HFFc6 (cell line): ENCODE results near the gene RFC2. TPM values are rescaled to one million over a fixed set of nuclear protein-coding genes. Genes with fewer than 3 reads are reported as not detected.
"Not testable (repeated sequence)": the region's sequence is repeated elsewhere in the genome, so short reads cannot be mapped to it uniquely, and the experiment has no call there.

Experiments
- DNase-seq: peaks from one replicate; pipeline ENCODE4 v3.0.0-alpha.2; 2018
- H3K27ac Mint-ChIP-seq: 2 replicates; pipeline ENCODE4 v1.8.0; 2020; ENCODE audit warnings: mild to moderate bottlenecking, mixed read lengths
- H3K27me3 Mint-ChIP-seq: 2 replicates; pipeline ENCODE4 v1.8.0; 2021; ENCODE audit warnings: mild to moderate bottlenecking, moderate library complexity, mixed read lengths; ENCODE audit not compliant: insufficient read depth
- H3K36me3 Mint-ChIP-seq: 2 replicates; pipeline ENCODE4 v1.8.0; 2021; ENCODE audit warnings: low read depth, mixed read lengths
- H3K4me1 Mint-ChIP-seq: 2 replicates; pipeline ENCODE4 v1.8.0; 2020; ENCODE audit warnings: low read depth, mixed read lengths
- H3K4me3 Mint-ChIP-seq: 2 replicates; pipeline ENCODE4 v1.8.0; 2020; ENCODE audit warnings: mild to moderate bottlenecking, moderate library complexity, mixed read lengths
- H3K9me3 Mint-ChIP-seq: 2 replicates; pipeline ENCODE4 v1.8.0; 2020; ENCODE audit warnings: mild to moderate bottlenecking, mixed read lengths
- CTCF ChIP-seq: fragments of 200-600 bp; sonication (generic); IDR thresholded peaks from 2 replicates; pipeline ENCODE4 v1.5.0; 2021; ENCODE audit warnings: antibody characterized with exemption, mild to moderate bottlenecking
- total RNA-seq, 6 experiments: library from RNA; stranded (reverse); fragmentation: NEBNext Ultra II Directional; extraction: Animal tissue kit (Norgen Biotek cat#: 25700); gene quantifications; 2 replicates in 1 of 6; 3 replicates in 5 of 6; pipeline ENCODE4 v1.2.3, GENCODE V29; 2021

Gene RFC2
- total RNA-seq, 6 experiments from 2014 or later: 16.8 to 37.7 (median 34.0) TPM

GRCh38 chr7:74226633-74227032 lies 27.6 kb downstream of the RFC2 start:
- no peaks in the 10 kb centered on the region for H3K27me3 Mint-ChIP-seq
- H3K36me3 Mint-ChIP-seq: peaks cover 18% of the 10 kb centered on the region
- no peak for DNase-seq
- no peak overlapping the region for H3K27ac Mint-ChIP-seq
- H3K4me1 Mint-ChIP-seq: no peaks in the 10 kb centered on the region
- no peaks in the 10 kb centered on the region for H3K9me3 Mint-ChIP-seq
- no peak for TF ChIP-seq CTCF
- no peak overlapping the region for H3K4me3 Mint-ChIP-seq

GRCh38 chr7:74225400-74225799 lies 28.8 kb downstream of the RFC2 start:
- no peak overlapping the region for H3K4me3 Mint-ChIP-seq
- no peak for DNase-seq
- H3K27ac Mint-ChIP-seq: no peak overlapping the region
- no peak for TF ChIP-seq CTCF
- no peaks in the 10 kb centered on the region for H3K4me1 Mint-ChIP-seq
- peaks cover 11% of the 10 kb centered on the region; the same call in 1 of the 2 replicates for H3K36me3 Mint-ChIP-seq
- no peaks in the 10 kb centered on the region for H3K9me3 Mint-ChIP-seq
- H3K27me3 Mint-ChIP-seq: no peaks in the 10 kb centered on the region

GRCh38 chr7:74224907-74225306 lies 29.3 kb downstream of the RFC2 start:
- not testable (repeated sequence) for H3K4me3 Mint-ChIP-seq, H3K9me3 Mint-ChIP-seq, H3K27me3 Mint-ChIP-seq, H3K4me1 Mint-ChIP-seq, H3K27ac Mint-ChIP-seq, DNase-seq
- peaks cover 11% of the 10 kb centered on the region; the same call in 1 of the 2 replicates for H3K36me3 Mint-ChIP-seq

- Mint-ChIP-seq H3K36me3 (peaks cover 9% of the 10 kb centered on the region; the same call in 1 of the 2 replicates), H3K9me3 (no peaks in the 10 kb centered on the region), H3K4me3 (no peak overlapping the region), H3K27me3 (no peaks in the 10 kb centered on the region), H3K4me1 (no peaks in the 10 kb centered on the region), H3K27ac (no peak overlapping the region)
- no peak for TF ChIP-seq CTCF
- DNase-seq: no peak
Measured at GRCh38 chr7:74224511-74224832, 29.7 kb downstream of the RFC2 start.

- Mint-ChIP-seq H3K4me1 (no peaks in the 10 kb centered on the region), H3K4me3 (no peak overlapping the region), H3K27ac (no peak overlapping the region), H3K27me3 (no peaks in the 10 kb centered on the region), H3K9me3 (no peaks in the 10 kb centered on the region), H3K36me3 (0 out of 2 replicates have a peak, but pooled peaks cover 5% of the 10 kb centered on the region)
- no peak for TF ChIP-seq CTCF
- DNase-seq: no peak
Measured at GRCh38 chr7:74223711-74224510, 30.3 kb downstream of the RFC2 start.

- Mint-ChIP-seq H3K4me3 (no peak overlapping the region), H3K9me3 (no peaks in the 10 kb centered on the region), H3K27me3 (no peaks in the 10 kb centered on the region), H3K36me3 (0 out of 2 replicates have a peak, but pooled peaks cover 5% of the 10 kb centered on the region), H3K4me1 (no peaks in the 10 kb centered on the region), H3K27ac (no peak overlapping the region)
- no peak for TF ChIP-seq CTCF
- no peak for DNase-seq
Measured at GRCh38 chr7:74222851-74223710, 31.1 kb downstream of the RFC2 start.
